Heart left ventricle (tissue), 13 donors: ENCODE measurements around the gene PGAP1.

Source experiments
- POLR2A ChIP-seq, 2 donors: fragments of 450-650 bp; IDR thresholded peaks; one replicate each; pipeline ENCODE4 v1.6.1; 2017; ENCODE audit warnings: antibody characterized with exemption in 2 of 2, mild to moderate bottlenecking in 2 of 2, moderate library complexity in 2 of 2
- TF ChIP-seq, protein P1 (sequence below), 12 donors: fragments of 200-600 bp; sonication (generic) in 4 of 12; IDR thresholded peaks; one replicate each; pipeline versions ENCODE4 v1.5.0 to v1.8.0; 2018 to 2022; ENCODE audit warnings: antibody characterized with exemption in 12 of 12, mild to moderate bottlenecking in 5 of 12
- donor health status: ischemic (EF 13 %, LVEDD 7.1; RV severe dilation, severe dysfunction).
- donor health status: DM: no; HTN: yes; CAD: no.
- donor health status: DM: no; HTN: no; CAD: no.
- donor health status: ischemic (EF 25% LVEDD 6.9; RV normal size, moderate dysfunction).
- donor health status: ischemic (EF 25% LVEDD 5.7; RV mildly dilated, moderate dysfunction).
- donor health status: ischemic (EF 35%, LVEDD 5.7; RV mildly dilated, moderate dysfunction).
- donor health status: nonischemic (EF 11% LVEDD 7.7; RV severe dilation, severe dysfunction).
- donor health status: DM: yes; HTN: yes; CAD: no.
- donor health status: PGD.
- donor health status: ischemic (EF 29% LVEDD 5.4; RV normal size, mild dysfunction).
- donor health status: nonischemic (EF 23%, LVEDD 6.1; RV moderate dilation, normal function).

DNA sequence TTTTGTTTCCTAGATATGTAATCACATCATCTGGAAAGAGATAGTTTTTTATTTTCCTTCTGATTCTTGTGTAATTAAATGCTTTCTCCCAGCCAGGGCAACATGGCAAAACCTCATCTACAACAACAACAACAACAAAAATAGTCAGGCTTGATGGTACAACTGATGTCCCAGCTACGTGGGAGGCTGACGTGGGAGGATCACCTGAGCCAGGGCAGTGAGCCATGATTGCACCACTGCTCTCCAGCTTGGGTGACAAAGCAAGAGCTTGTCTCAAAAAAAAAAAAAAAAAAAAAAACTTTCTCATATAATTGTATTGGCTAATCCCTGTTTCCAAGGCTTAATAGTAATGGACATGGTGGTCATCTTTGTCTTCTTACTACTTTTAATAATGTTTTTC lies 26.4 kb upstream of the PGAP1 start:
- TF ChIP-seq, protein P1, sequence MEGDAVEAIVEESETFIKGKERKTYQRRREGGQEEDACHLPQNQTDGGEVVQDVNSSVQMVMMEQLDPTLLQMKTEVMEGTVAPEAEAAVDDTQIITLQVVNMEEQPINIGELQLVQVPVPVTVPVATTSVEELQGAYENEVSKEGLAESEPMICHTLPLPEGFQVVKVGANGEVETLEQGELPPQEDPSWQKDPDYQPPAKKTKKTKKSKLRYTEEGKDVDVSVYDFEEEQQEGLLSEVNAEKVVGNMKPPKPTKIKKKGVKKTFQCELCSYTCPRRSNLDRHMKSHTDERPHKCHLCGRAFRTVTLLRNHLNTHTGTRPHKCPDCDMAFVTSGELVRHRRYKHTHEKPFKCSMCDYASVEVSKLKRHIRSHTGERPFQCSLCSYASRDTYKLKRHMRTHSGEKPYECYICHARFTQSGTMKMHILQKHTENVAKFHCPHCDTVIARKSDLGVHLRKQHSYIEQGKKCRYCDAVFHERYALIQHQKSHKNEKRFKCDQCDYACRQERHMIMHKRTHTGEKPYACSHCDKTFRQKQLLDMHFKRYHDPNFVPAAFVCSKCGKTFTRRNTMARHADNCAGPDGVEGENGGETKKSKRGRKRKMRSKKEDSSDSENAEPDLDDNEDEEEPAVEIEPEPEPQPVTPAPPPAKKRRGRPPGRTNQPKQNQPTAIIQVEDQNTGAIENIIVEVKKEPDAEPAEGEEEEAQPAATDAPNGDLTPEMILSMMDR (IDR thresholded peaks at IDR 0.05) = no peak
- no peak for TF ChIP-seq POLR2A (IDR thresholded peaks at IDR 0.05)
